ENCODE results near the gene USP3. TPM values are rescaled to one million over a fixed set of nuclear protein-coding genes. Genes with fewer than 3 reads are reported as not detected.

USP3 gene
- total and polyA plus RNA-seq, 4 donors, result 8.5 to 25.4 (median 14.8) TPM

- Histone ChIP-seq H3K4me3 (ENCODE audit: low read depth in 1 of 3, low read length in 3 of 3) (no peak overlapping the region), H3K27ac (ENCODE audit: low read depth in 1 of 2, low read length in 2 of 2) (no peak overlapping the region), H3K9me3 (ENCODE audit: control insufficient read depth in 4 of 4, low read length in 3 of 4) (no peaks in the 10 kb centered on the region), H3K9ac (ENCODE audit: low read depth in 1 of 2, low read length in 2 of 2) (no peak overlapping the region), H3K27me3 (ENCODE audit: control insufficient read depth in 4 of 4, insufficient read depth in 4 of 4, low read length in 3 of 4) (no peaks in the 10 kb centered on the region), H3K36me3 (ENCODE audit: control insufficient read depth in 4 of 4, insufficient read depth in 3 of 4, low read depth in 1 of 4, low read length in 3 of 4) (peaks cover 2 to 30% (median 24%) of the 10 kb centered on the region in 4 donors), H3K4me1 (ENCODE audit: control insufficient read depth in 4 of 4, insufficient read depth in 4 of 4, low read length in 3 of 4) (peaks cover 0 to 6% (median 5%) of the 10 kb centered on the region in 4 donors)
- TF ChIP-seq JUND (IDR thresholded peaks at IDR 0.05), result no peak
- TF ChIP-seq, protein P1, sequence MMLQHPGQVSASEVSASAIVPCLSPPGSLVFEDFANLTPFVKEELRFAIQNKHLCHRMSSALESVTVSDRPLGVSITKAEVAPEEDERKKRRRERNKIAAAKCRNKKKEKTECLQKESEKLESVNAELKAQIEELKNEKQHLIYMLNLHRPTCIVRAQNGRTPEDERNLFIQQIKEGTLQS (IDR thresholded peaks at IDR 0.05), result no peak
- TF ChIP-seq, protein P2, sequence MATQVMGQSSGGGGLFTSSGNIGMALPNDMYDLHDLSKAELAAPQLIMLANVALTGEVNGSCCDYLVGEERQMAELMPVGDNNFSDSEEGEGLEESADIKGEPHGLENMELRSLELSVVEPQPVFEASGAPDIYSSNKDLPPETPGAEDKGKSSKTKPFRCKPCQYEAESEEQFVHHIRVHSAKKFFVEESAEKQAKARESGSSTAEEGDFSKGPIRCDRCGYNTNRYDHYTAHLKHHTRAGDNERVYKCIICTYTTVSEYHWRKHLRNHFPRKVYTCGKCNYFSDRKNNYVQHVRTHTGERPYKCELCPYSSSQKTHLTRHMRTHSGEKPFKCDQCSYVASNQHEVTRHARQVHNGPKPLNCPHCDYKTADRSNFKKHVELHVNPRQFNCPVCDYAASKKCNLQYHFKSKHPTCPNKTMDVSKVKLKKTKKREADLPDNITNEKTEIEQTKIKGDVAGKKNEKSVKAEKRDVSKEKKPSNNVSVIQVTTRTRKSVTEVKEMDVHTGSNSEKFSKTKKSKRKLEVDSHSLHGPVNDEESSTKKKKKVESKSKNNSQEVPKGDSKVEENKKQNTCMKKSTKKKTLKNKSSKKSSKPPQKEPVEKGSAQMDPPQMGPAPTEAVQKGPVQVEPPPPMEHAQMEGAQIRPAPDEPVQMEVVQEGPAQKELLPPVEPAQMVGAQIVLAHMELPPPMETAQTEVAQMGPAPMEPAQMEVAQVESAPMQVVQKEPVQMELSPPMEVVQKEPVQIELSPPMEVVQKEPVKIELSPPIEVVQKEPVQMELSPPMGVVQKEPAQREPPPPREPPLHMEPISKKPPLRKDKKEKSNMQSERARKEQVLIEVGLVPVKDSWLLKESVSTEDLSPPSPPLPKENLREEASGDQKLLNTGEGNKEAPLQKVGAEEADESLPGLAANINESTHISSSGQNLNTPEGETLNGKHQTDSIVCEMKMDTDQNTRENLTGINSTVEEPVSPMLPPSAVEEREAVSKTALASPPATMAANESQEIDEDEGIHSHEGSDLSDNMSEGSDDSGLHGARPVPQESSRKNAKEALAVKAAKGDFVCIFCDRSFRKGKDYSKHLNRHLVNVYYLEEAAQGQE (IDR thresholded peaks at IDR 0.05), result no peak
- TF ChIP-seq FOXA1 (IDR thresholded peaks at IDR 0.05), result no peak
- no peak for TF ChIP-seq HNF4G (IDR thresholded peaks at IDR 0.05)
- no peak for TF ChIP-seq FOXA2 (IDR thresholded peaks at IDR 0.05)
- no peak for TF ChIP-seq RAD21 (IDR thresholded peaks at IDR 0.05)
- no peak for TF ChIP-seq CTCF (IDR thresholded peaks at IDR 0.05; ENCODE audit: low read depth, low read length, missing input control)
- no peak for TF ChIP-seq HNF4A (conservative IDR thresholded peaks at IDR 0.05)
- DNase-seq (ENCODE audit: low spot score), result no peak
- 88% methylated on average over 9 of the region's 9 CpGs for WGBS
Observed at GRCh38 chr15:63593705-63594671, 89.6 kb downstream of the USP3 start.

DNA sequence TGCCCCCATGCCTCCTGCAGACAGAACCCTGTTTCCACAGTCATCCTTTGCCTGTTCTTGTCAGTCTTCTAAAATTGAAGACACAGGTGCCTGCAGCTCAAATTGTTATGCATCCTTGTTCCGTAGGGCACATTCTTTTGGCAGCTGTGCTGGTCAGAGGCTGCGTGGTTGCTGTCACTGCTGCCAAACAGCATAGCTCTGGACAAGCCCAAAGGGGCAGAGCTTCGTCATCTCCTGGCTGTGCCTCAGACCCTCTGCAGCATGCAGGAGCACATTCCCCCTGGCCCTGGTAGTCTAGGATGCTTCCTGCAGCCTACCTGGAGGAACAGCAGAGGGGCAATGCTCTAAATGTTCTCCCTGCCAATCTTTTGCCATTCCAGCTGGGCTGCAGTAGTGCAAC, 90.7 kb downstream of the USP3 start:
- Histone ChIP-seq H3K36me3 (ENCODE audit: control insufficient read depth in 4 of 4, insufficient read depth in 3 of 4, low read depth in 1 of 4, low read length in 3 of 4) (peaks cover 2 to 23% (median 19%) of the 10 kb centered on the region in 4 donors), H3K4me1 (ENCODE audit: control insufficient read depth in 4 of 4, insufficient read depth in 4 of 4, low read length in 3 of 4) (peaks cover 0 to 15% (median 12%) of the 10 kb centered on the region in 4 donors), H3K9ac (ENCODE audit: low read depth in 1 of 2, low read length in 2 of 2) (no peak overlapping the region), H3K27ac (ENCODE audit: low read depth in 1 of 2, low read length in 2 of 2) (no peak overlapping the region), H3K9me3 (ENCODE audit: control insufficient read depth in 4 of 4, low read length in 3 of 4) (no peaks in the 10 kb centered on the region), H3K27me3 (ENCODE audit: control insufficient read depth in 4 of 4, insufficient read depth in 4 of 4, low read length in 3 of 4) (no peaks in the 10 kb centered on the region), H3K4me3 (ENCODE audit: low read depth in 1 of 3, low read length in 3 of 3) (no peak overlapping the region)
- TF ChIP-seq, protein P3, sequence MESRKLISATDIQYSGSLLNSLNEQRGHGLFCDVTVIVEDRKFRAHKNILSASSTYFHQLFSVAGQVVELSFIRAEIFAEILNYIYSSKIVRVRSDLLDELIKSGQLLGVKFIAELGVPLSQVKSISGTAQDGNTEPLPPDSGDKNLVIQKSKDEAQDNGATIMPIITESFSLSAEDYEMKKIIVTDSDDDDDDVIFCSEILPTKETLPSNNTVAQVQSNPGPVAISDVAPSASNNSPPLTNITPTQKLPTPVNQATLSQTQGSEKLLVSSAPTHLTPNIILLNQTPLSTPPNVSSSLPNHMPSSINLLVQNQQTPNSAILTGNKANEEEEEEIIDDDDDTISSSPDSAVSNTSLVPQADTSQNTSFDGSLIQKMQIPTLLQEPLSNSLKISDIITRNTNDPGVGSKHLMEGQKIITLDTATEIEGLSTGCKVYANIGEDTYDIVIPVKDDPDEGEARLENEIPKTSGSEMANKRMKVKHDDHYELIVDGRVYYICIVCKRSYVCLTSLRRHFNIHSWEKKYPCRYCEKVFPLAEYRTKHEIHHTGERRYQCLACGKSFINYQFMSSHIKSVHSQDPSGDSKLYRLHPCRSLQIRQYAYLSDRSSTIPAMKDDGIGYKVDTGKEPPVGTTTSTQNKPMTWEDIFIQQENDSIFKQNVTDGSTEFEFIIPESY (IDR thresholded peaks at IDR 0.05), result no peak
- TF ChIP-seq HNF4A (conservative IDR thresholded peaks at IDR 0.05), result no peak
- no peak for TF ChIP-seq FOXA2 (IDR thresholded peaks at IDR 0.05)
- TF ChIP-seq, protein P4, sequence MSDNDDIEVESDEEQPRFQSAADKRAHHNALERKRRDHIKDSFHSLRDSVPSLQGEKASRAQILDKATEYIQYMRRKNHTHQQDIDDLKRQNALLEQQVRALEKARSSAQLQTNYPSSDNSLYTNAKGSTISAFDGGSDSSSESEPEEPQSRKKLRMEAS (IDR thresholded peaks at IDR 0.05), result no peak
- TF ChIP-seq RAD21 (IDR thresholded peaks at IDR 0.05), result no peak
- no peak for TF ChIP-seq GABPA (IDR thresholded peaks at IDR 0.05 in 1 of 2, conservative IDR thresholded peaks at IDR 0.05 in 1 of 2)
- WGBS, result 77% methylated on average over 3 of the region's 3 CpGs
- DNase-seq (ENCODE audit: low spot score), result no peak

All from liver (tissue), 9 donors.